ENCODE measurements around the gene MAD2L1.

- TF ChIP-seq TEAD4 (IDR thresholded peaks at IDR 0.05), result no peak
- no peak for TF ChIP-seq CREB1 (IDR thresholded peaks at IDR 0.05; ENCODE audit: low read depth)
- no peak for TF ChIP-seq CEBPB (IDR thresholded peaks at IDR 0.05)
- no peak for TF ChIP-seq RAD21 (IDR thresholded peaks at IDR 0.05; ENCODE audit: low read depth)
- TF ChIP-seq TAF1 (IDR thresholded peaks at IDR 0.05; ENCODE audit: low read depth), result no peak
- no peak for TF ChIP-seq EP300 (IDR thresholded peaks at IDR 0.05; ENCODE audit: borderline replicate concordance)
- TF ChIP-seq FOXM1 (IDR thresholded peaks at IDR 0.05; ENCODE audit: borderline replicate concordance, low read depth), result no peak
- TF ChIP-seq, protein P1, sequence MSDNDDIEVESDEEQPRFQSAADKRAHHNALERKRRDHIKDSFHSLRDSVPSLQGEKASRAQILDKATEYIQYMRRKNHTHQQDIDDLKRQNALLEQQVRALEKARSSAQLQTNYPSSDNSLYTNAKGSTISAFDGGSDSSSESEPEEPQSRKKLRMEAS (IDR thresholded peaks at IDR 0.05), result no peak
- no peak for TF ChIP-seq NFIC (IDR thresholded peaks at IDR 0.05)
- TF ChIP-seq, protein P2, sequence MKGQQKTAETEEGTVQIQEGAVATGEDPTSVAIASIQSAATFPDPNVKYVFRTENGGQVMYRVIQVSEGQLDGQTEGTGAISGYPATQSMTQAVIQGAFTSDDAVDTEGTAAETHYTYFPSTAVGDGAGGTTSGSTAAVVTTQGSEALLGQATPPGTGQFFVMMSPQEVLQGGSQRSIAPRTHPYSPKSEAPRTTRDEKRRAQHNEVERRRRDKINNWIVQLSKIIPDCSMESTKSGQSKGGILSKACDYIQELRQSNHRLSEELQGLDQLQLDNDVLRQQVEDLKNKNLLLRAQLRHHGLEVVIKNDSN (IDR thresholded peaks at IDR 0.05), result no peak
- TF ChIP-seq YY1 (IDR thresholded peaks at IDR 0.05; ENCODE audit: low read depth), result no peak
- TF ChIP-seq REST (IDR thresholded peaks at IDR 0.05; ENCODE audit: low read depth), result no peak
- TF ChIP-seq TCF12 (IDR thresholded peaks at IDR 0.05; ENCODE audit: low read depth), result no peak
- TF ChIP-seq EGR1 (IDR thresholded peaks at IDR 0.05), result no peak
Measured at GRCh38 chr4:120051253-120051652, 15.4 kb downstream of the MAD2L1 start.
